H1 (cell line): Measurements from ENCODE around the gene TRUB1. TPM values are rescaled to one million over a fixed set of nuclear protein-coding genes. Genes with fewer than 3 reads are reported as not detected.

ENCODE experiments used
- ASH2L ChIP-seq: fragments of 200-600, 300-600 bp; sonication (generic); IDR thresholded peaks from one replicate; pipeline ENCODE4 v1.7.1; 2017; ENCODE audit warnings: low read length
- FOSL1 ChIP-seq: IDR thresholded peaks from 2 replicates; pipeline ENCODE4 v1.6.1; 2011; ENCODE audit warnings: mild to moderate bottlenecking, low read depth, low read length, moderate library complexity; ENCODE audit not compliant: insufficient read depth
- KDM1A ChIP-seq: fragments of 200-600, 300-600 bp; sonication (generic); IDR thresholded peaks from 2 replicates; pipeline ENCODE4 v1.7.1; 2016; ENCODE audit warnings: mild to moderate bottlenecking, low read length, borderline replicate concordance
- RAD21 ChIP-seq, 2 experiments: IDR thresholded peaks in 1 of 2; conservative IDR thresholded peaks in 1 of 2; 2 replicates each; pipeline ENCODE4 v1.6.1; 2011; ENCODE audit warnings: low read depth in 2 of 2, low read length in 2 of 2, improper control_type of control experiment in 1 of 2, inconsistent platforms in 1 of 2, mild to moderate bottlenecking in 1 of 2, moderate library complexity in 1 of 2
- TCF12 ChIP-seq: IDR thresholded peaks from 2 replicates; pipeline ENCODE4 v1.6.1; 2011; ENCODE audit warnings: low read depth, mild to moderate bottlenecking, low read length
- polyA plus RNA-seq, 7 experiments: library from polyadenylated mRNA; depleted of rRNA in 3 of 7; stranded (reverse) in 5 of 7; unstranded in 2 of 7; fragments of >200 nt in 5 of 7; fragments of 200-250 nt in 2 of 7; gene quantifications; 1 replicate in 5 of 7; 2 replicates in 1 of 7; 4 replicates in 1 of 7; pipeline versions ENCODE4 v1.2.1 to v1.2.3, GENCODE V29; 2011 to 2013; ENCODE audit warnings: missing spikeins in 2 of 7, mixed read lengths in 2 of 7
- total RNA-seq: library from RNA; stranded (reverse); fragmentation: NEBNext Ultra II Directional; extraction: Animal tissue kit (Norgen Biotek cat#: 25700); gene quantifications from 2 replicates; pipeline ENCODE4 v1.2.1, GENCODE V29; 2021

Gene TRUB1
- total and polyA plus RNA-seq, 2 of the 8 experiments (the other 6 are each of a cell fraction or from before 2014, with no cell fraction given) = 6.3 to 22.2 TPM

DNA sequence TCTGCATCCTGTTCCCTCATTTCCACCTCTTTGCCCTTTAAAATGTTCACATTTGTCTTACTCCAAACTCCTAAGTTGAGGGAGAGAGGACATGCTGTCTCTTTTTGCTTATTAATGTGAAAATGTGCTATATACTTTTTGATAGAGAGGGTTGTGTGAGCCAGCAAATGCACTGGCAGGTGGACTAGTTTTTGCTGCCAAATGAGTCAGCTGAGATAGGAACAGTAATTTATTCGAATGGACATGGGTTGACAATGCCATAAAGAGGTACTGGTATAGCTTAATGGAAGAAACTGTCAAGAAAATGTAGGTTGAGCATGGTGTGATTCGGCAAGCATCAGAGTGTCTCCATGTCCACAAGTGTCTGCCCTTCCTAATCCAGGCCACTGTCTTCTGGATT is 9.2 kb upstream of the TRUB1 start (continued):
- no peak for TF ChIP-seq ASH2L
- TF ChIP-seq TCF12 = no peak
- no peak for TF ChIP-seq FOSL1
- no peak for TF ChIP-seq RAD21 (IDR thresholded peaks at IDR 0.05 in 1 of 2, conservative IDR thresholded peaks at IDR 0.05 in 1 of 2; ENCODE audit: low read depth in 2 of 2, low read length in 2 of 2)
- TF ChIP-seq KDM1A = no peak
